B cell (primary cell): ENCODE results near the gene AGAP1. TPM values are rescaled to one million over a fixed set of nuclear protein-coding genes. Genes with fewer than 3 reads are reported as not detected.
A peak's percentile ranks its signal among the peaks of the same experiment; 100 is the strongest.

Experiments used
- ATAC-seq: fragments of 200-7000 bp; cut with Tn5 transposase; one replicate; pipeline ENCODE4 v1.10.0; 2021; ENCODE audit warnings: low read depth, mild to moderate bottlenecking, moderate number of reproducible peaks, moderate library complexity
- CTCF ChIA-PET: fragments of 350-600 bp; sonication (Branson Sonifier 250); formaldehyde crosslinking; loops from one replicate; lab custom pipeline; 2021; ENCODE audit warnings: antibody characterized with exemption, inconsistent platforms; lab: Charles Lee
- POLR2A ChIA-PET: fragments of 350-600 bp; sonication (Branson Sonifier 250); formaldehyde crosslinking; loops from one replicate; lab custom pipeline; 2021; ENCODE audit warnings: antibody characterized with exemption; lab: Charles Lee
- DNase-seq: peaks from one replicate; pipeline ENCODE4 v3.0.0; 2013
- H2AFZ ChIP-seq: 2 replicates; pipeline ENCODE4 v1.6.1; 2012; ENCODE audit warnings: mild to moderate bottlenecking, low read depth, low read length; ENCODE audit not compliant: insufficient read depth, poor library complexity, severe bottlenecking
- H3K27ac ChIP-seq, 2 donors: 1 replicate in 1 of 2; 2 replicates in 1 of 2; pipeline ENCODE4 v1.5.1; 2012 to 2013; ENCODE audit warnings: low read length in 2 of 2, mild to moderate bottlenecking in 2 of 2, moderate library complexity in 1 of 2
- H3K27me3 ChIP-seq, 4 experiments: fragments of 200-600 bp in 1 of 4; sonication (generic) in 1 of 4; replicated peaks in 1 of 4; 1 replicate in 2 of 4; 2 replicates in 2 of 4; pipeline versions ENCODE4 v1.6.1 to v1.7.0; 2013 to 2016; ENCODE audit warnings: low read length in 3 of 4, mild to moderate bottlenecking in 2 of 4, mixed read lengths in 1 of 4, moderate library complexity in 1 of 4; ENCODE audit not compliant: insufficient read depth in 4 of 4, control insufficient read depth in 3 of 4; ENCODE audit errors: control extremely low read depth in 1 of 4
- H3K36me3 ChIP-seq, 2 experiments: replicated peaks in 1 of 2; 1 replicate in 1 of 2; 2 replicates in 1 of 2; pipeline versions ENCODE4 v1.6.1 to v1.7.1; 2013; ENCODE audit warnings: low read length in 1 of 2; ENCODE audit not compliant: insufficient read depth in 2 of 2, control insufficient read depth in 1 of 2; ENCODE audit errors: control extremely low read depth in 1 of 2, extremely low read depth in 1 of 2
- H3K4me1 ChIP-seq, 2 donors: fragments of 200-600 bp in 1 of 2; sonication (generic) in 1 of 2; 1 replicate in 1 of 2; 2 replicates in 1 of 2; pipeline versions ENCODE4 v1.5.1 to v1.6.1; 2013 to 2017; ENCODE audit warnings: low read length in 2 of 2; ENCODE audit not compliant: control insufficient read depth in 2 of 2, insufficient read depth in 2 of 2
- H3K4me2 ChIP-seq: replicated peaks from 2 replicates; pipeline ENCODE3; 2012; ENCODE audit warnings: mild to moderate bottlenecking, low read depth, low read length; ENCODE audit not compliant: poor library complexity, severe bottlenecking
- H3K4me3 ChIP-seq, 5 experiments: fragments of 200-600 bp in 1 of 5; sonication (generic) in 1 of 5; 1 replicate in 3 of 5; 2 replicates in 2 of 5; pipeline versions ENCODE4 v1.5.1 to v1.7.0; 2011 to 2016; ENCODE audit warnings: low read length in 4 of 5, mild to moderate bottlenecking in 4 of 5, low read depth in 2 of 5, control low read depth in 1 of 5, moderate library complexity in 1 of 5; ENCODE audit not compliant: insufficient read depth in 1 of 5; ENCODE audit errors: control extremely low read depth in 1 of 5, extremely low read depth in 1 of 5
- H3K79me2 ChIP-seq: fragments of 200-600 bp; sonication (generic); one replicate; pipeline ENCODE4 v1.6.0; 2016; ENCODE audit warnings: low read length; ENCODE audit not compliant: control insufficient read depth, insufficient read depth
- H3K9ac ChIP-seq: fragments of 200-600 bp; sonication (generic); 2 replicates; pipeline ENCODE4 v1.6.1; 2017; ENCODE audit warnings: mild to moderate bottlenecking, low read length, moderate library complexity
- H3K9me3 ChIP-seq, 3 donors: one replicate each; pipeline versions ENCODE4 v1.6.1 to v1.7.1; 2013; ENCODE audit warnings: low read length in 2 of 3; ENCODE audit not compliant: control insufficient read depth in 2 of 3, insufficient read depth in 1 of 3; ENCODE audit errors: control extremely low read depth in 1 of 3
- H4K20me1 ChIP-seq: 2 replicates; pipeline ENCODE4 v1.6.0; 2012; ENCODE audit warnings: mild to moderate bottlenecking, low read length; ENCODE audit not compliant: insufficient read depth, control insufficient read depth, poor library complexity, severe bottlenecking
- H3K27ac Mint-ChIP-seq: one replicate; pipeline ENCODE4 v1.8.0; 2021; ENCODE audit warnings: mixed read lengths
- H3K27me3 Mint-ChIP-seq: one replicate; pipeline ENCODE4 v1.8.0; 2021; ENCODE audit warnings: mixed read lengths
- H3K4me1 Mint-ChIP-seq: one replicate; pipeline ENCODE4 v1.8.0; 2021; ENCODE audit warnings: mixed read lengths
- H3K4me3 Mint-ChIP-seq: one replicate; pipeline ENCODE4 v1.8.0; 2021; ENCODE audit warnings: mixed read lengths
- H3K9me3 Mint-ChIP-seq: one replicate; pipeline ENCODE4 v1.8.0; 2022; ENCODE audit warnings: mixed read lengths; ENCODE audit not compliant: insufficient read depth
- CTCF ChIP-seq: fragments of 200-600 bp; IDR thresholded peaks from one replicate; pipeline ENCODE4 v1.8.0; 2022; ENCODE audit warnings: antibody characterized with exemption, mild to moderate bottlenecking
- EZH2 ChIP-seq: IDR thresholded peaks from 2 replicates; pipeline ENCODE4 v1.6.1; 2012; ENCODE audit warnings: borderline replicate concordance, low read depth, mild to moderate bottlenecking, moderate library complexity, low read length; ENCODE audit not compliant: insufficient read depth, poor library complexity, severe bottlenecking
- whole genome bisulfite sequencing: methylation state at CpG from one replicate; pipeline ENCODE4 v1.1.5; 2013; ENCODE audit warnings: missing lambda C conversion rate; ENCODE audit not compliant: insufficient coverage; 5-methylcytosine and 5-hydroxymethylcytosine counted together
- intact Hi-C: fragments of 100-400 bp; cut with micrococcal nuclease; formaldehyde crosslinking; loops from one replicate; pipeline ENCODE4 v1.10.0; 2022
- polyA plus RNA-seq: library from polyadenylated mRNA; depleted of rRNA; stranded (reverse); fragments of >200 nt; gene quantifications from 2 replicates; pipeline ENCODE4 v1.2.3, GENCODE V29; 2012
- total RNA-seq, 2 donors: library from RNA; stranded (reverse); fragments of 120-200 nt in 1 of 2; gene quantifications; 1 replicate in 1 of 2; 2 replicates in 1 of 2; pipeline versions ENCODE4 v1.2.3 to v1.2.4, GENCODE V29; 2013 to 2022

AGAP1 gene
- total and polyA plus RNA-seq, 2 donors (not counting 1 experiment from before 2014, with no cell fraction given) = 0.01 TPM; not detected in 1

GRCh38 chr2:236178890-236179235 is 685.0 kb downstream of the AGAP1 start:
- no peaks in the 10 kb centered on the region for H3K9me3 Mint-ChIP-seq
- Histone ChIP-seq H3K4me2 (no peak overlapping the region), H3K4me3 (no peak overlapping the region), H3K27me3 (peaks cover 0 to 68% (median 33%) of the 10 kb centered on the region in 4 experiments), H3K9me3 (peaks cover 0 to 26% (median 1%) of the 10 kb centered on the region in 3 donors), H3K4me1 (peaks cover 3 to 6% of the 10 kb centered on the region in 2 donors), H3K27ac (no peak overlapping the region), H2AFZ (no peak overlapping the region), H3K36me3 (no peaks in the 10 kb centered on the region), H3K79me2 (no peaks in the 10 kb centered on the region), H3K9ac (no peak overlapping the region), H4K20me1 (no peaks in the 10 kb centered on the region)
- peaks cover 4% of the 10 kb centered on the region for H3K4me1 Mint-ChIP-seq
- DNase-seq (no peak), ATAC-seq (no peak)
- H3K27me3 Mint-ChIP-seq = peaks cover 69% of the 10 kb centered on the region
- ChIA-PET POLR2A (no interaction called here), CTCF (no interaction called here)
- WGBS = 9% methylated on average over 10 of the region's 15 CpGs
- H3K4me3 Mint-ChIP-seq = no peak overlapping the region
- TF ChIP-seq CTCF (no peak), EZH2 (no peak)
- H3K27ac Mint-ChIP-seq = no peak overlapping the region
- intact Hi-C loops = no loop called here

GRCh38 chr2:236179236-236180075 is 685.6 kb downstream of the AGAP1 start:
- peaks cover 4% of the 10 kb centered on the region for H3K4me1 Mint-ChIP-seq
- ChIA-PET CTCF (no interaction called here), POLR2A (no interaction called here)
- TF ChIP-seq EZH2 (no peak), CTCF (no peak)
- intact Hi-C loops = no loop called here
- 14% methylated on average over 49 of the region's 59 CpGs for WGBS
- peak overlapping the region; percentile 53 for H3K27ac Mint-ChIP-seq
- Histone ChIP-seq H3K9ac (no peak overlapping the region), H3K27me3 (peaks cover 0 to 63% (median 29%) of the 10 kb centered on the region in 4 experiments), H3K4me1 (peaks cover 3 to 6% of the 10 kb centered on the region in 2 donors), H2AFZ (no peak overlapping the region), H3K9me3 (peaks cover 0 to 26% (median 1%) of the 10 kb centered on the region in 3 donors), H3K79me2 (no peaks in the 10 kb centered on the region), H3K4me2 (no peak overlapping the region), H4K20me1 (no peaks in the 10 kb centered on the region), H3K36me3 (no peaks in the 10 kb centered on the region), H3K27ac (no peak overlapping the region), H3K4me3 (no peak overlapping the region)
- H3K27me3 Mint-ChIP-seq = peaks cover 64% of the 10 kb centered on the region
- ATAC-seq (no peak), DNase-seq (no peak)
- no peak overlapping the region for H3K4me3 Mint-ChIP-seq
- no peaks in the 10 kb centered on the region for H3K9me3 Mint-ChIP-seq
